Transverse colon (tissue), 4 donors: Measurements from ENCODE around the gene SIRT2. TPM values are rescaled to one million over a fixed set of nuclear protein-coding genes. Genes with fewer than 3 reads are reported as not detected.

Experiments used
- DNase-seq: peaks from one replicate; pipeline ENCODE4 v3.0.0-alpha.2; 2019
- H3K27ac ChIP-seq, 4 donors: fragments of 200-600 bp; sonication (generic); 2 replicates each; pipeline ENCODE4 v1.5.1; 2016 to 2018; ENCODE audit warnings: inconsistent platforms in 4 of 4
- H3K27me3 ChIP-seq: fragments of 200-600 bp; sonication (generic); 2 replicates; pipeline ENCODE4 v1.5.1; 2017; ENCODE audit warnings: inconsistent platforms
- H3K36me3 ChIP-seq, 4 donors: fragments of 200-600 bp; sonication (generic); 2 replicates each; pipeline ENCODE4 v1.5.1; 2017 to 2019; ENCODE audit warnings: inconsistent platforms in 4 of 4
- H3K4me1 ChIP-seq, 4 donors: fragments of 200-600 bp; sonication (generic); 2 replicates each; pipeline ENCODE4 v1.5.1; 2017 to 2020; ENCODE audit warnings: inconsistent platforms in 4 of 4
- H3K4me3 ChIP-seq, 4 donors: fragments of 200-600 bp; sonication (generic); 1 replicate in 1 of 4; 2 replicates in 3 of 4; pipeline versions ENCODE4 v1.5.1 to v1.6.1; 2017 to 2019; ENCODE audit warnings: inconsistent platforms in 4 of 4
- H3K9me3 ChIP-seq, 2 donors: fragments of 200-600 bp; sonication (generic); 2 replicates each; pipeline ENCODE4 v1.5.1; 2017 to 2019; ENCODE audit warnings: inconsistent platforms in 2 of 2
- CTCF ChIP-seq, 5 experiments: fragments of 200-600 bp in 3 of 5; fragments of 450-650 bp in 2 of 5; sonication (generic) in 3 of 5; IDR thresholded peaks; 1 replicate in 2 of 5; 2 replicates in 3 of 5; pipeline ENCODE4 v1.5.1; 2016 to 2017; ENCODE audit warnings: antibody characterized with exemption in 5 of 5, inconsistent platforms in 3 of 5, mild to moderate bottlenecking in 2 of 5, moderate library complexity in 1 of 5
- EP300 ChIP-seq: sonication (generic); formaldehyde crosslinking; IDR thresholded peaks from one replicate; pipeline ENCODE4 v1.6.1; 2017; ENCODE audit warnings: antibody characterized with exemption, low read depth
- POLR2A ChIP-seq: fragments of 450-650 bp; IDR thresholded peaks from one replicate; pipeline ENCODE4 v1.6.1; 2016; ENCODE audit warnings: antibody characterized with exemption, mild to moderate bottlenecking, moderate library complexity
- POLR2AphosphoS5 ChIP-seq, 3 donors: sonication (generic); formaldehyde crosslinking; IDR thresholded peaks; one replicate each; pipeline ENCODE4 v1.6.1; 2016; ENCODE audit warnings: antibody characterized with exemption in 3 of 3
- WGBS, 2 donors: methylation state at CpG; one replicate each; pipeline ENCODE4 v1.1.5; 2018; ENCODE audit warnings: low coverage in 1 of 2; 5-methylcytosine and 5-hydroxymethylcytosine counted together
- in situ Hi-C, 4 donors: fragments of 200-750 bp; cut with MboI; loops; one replicate each; pipeline versions ENCODE4 v1.15.0 to v1.15.1; 2017; ENCODE audit warnings: low sequenced_read_pairs in 3 of 4, low pct_ligation_motif_present in 1 of 4, low pct_unique_long_range_greater_than_20kb in 1 of 4
- intact Hi-C: fragments of 100-400 bp; cut with DNase I; formaldehyde crosslinking; loops from one replicate; pipeline ENCODE4 v1.15.1; 2023; ENCODE audit warnings: low total_unique reads
- total RNA-seq, 4 donors: library from RNA; depleted of rRNA; stranded (reverse); fragments of >200 nt; gene quantifications; one replicate each; pipeline ENCODE4 v1.1.0, GENCODE V29; 2016

Gene SIRT2
- total RNA-seq, 4 donors from 2014 or later, result 56.3 to 128 (median 64.2) TPM

- in situ Hi-C loops (loop anchor here in 1 of 4 donors (10.0 kb wide), 1 partner anchor 150 kb away; the partner anchor contains the start of gene CAPN12), intact Hi-C loops (no loop called here)
- no peaks in the 10 kb centered on the region for H3K9me3 ChIP-seq
- no peak overlapping the region for H3K4me3 ChIP-seq
- peaks cover 7 to 13% (median 10%) of the 10 kb centered on the region in 4 donors for H3K4me1 ChIP-seq
- WGBS, 2 donors, result 71 to 77% methylated on average over 6 to 9 of the region's 9 CpGs
- H3K27ac ChIP-seq, result no peak overlapping the region
- TF ChIP-seq POLR2AphosphoS5 (IDR thresholded peaks at IDR 0.05) (no peak), POLR2A (no peak), CTCF (IDR thresholded peaks at IDR 0.05) (no peak), EP300 (no peak)
- DNase-seq, result no peak
- peaks cover 0 to 2% (median 0%) of the 10 kb centered on the region in 4 donors for H3K36me3 ChIP-seq
- H3K27me3 ChIP-seq, result no peaks in the 10 kb centered on the region
Measured at GRCh38 chr19:38894968-38895367, 4.5 kb downstream of the SIRT2 start.

DNA sequence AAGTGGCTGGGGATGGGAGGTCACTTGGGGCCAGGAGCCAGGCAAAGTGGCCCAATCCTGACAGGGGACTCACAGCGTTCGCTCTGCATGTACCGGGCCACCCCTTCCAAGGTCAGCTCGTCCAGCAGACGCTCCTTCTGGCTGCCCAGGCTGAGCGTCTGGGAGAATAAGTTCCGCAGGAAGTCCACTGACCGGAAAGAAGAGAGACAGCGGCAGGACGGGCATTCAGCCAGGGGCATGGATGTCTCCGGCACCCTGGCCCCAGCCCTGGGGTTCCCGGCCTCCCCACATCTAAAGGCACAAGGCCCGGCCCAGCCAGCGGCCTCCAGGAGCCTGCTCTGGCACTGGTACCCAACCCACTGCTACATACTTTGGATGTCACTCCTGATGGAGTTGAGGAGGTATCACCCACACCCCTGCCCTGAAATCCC is 6.1 kb downstream of the SIRT2 start:
- in situ Hi-C loops (loop anchor here in 1 of 4 donors (10.0 kb wide), 1 partner anchor 149 kb away; the partner anchor contains the start of gene CAPN12), intact Hi-C loops (no loop called here)
- Histone ChIP-seq H3K36me3 (peaks cover 0 to 18% (median 7%) of the 10 kb centered on the region in 4 donors), H3K27ac (no peak overlapping the region), H3K9me3 (no peaks in the 10 kb centered on the region), H3K27me3 (no peaks in the 10 kb centered on the region), H3K4me1 (peaks cover 3 to 6% (median 5%) of the 10 kb centered on the region in 4 donors), H3K4me3 (no peak overlapping the region)
- DNase-seq, result no peak
- WGBS, 2 donors, result 93% methylated on average over 14 of the region's 14 CpGs; no CpG with 5 or more reads in 1 of the 2 donors
- no peak for TF ChIP-seq EP300
- no peak for TF ChIP-seq POLR2A
- TF ChIP-seq POLR2AphosphoS5 (IDR thresholded peaks at IDR 0.05), result no peak
- TF ChIP-seq CTCF (IDR thresholded peaks at IDR 0.05), result no peak

DNA sequence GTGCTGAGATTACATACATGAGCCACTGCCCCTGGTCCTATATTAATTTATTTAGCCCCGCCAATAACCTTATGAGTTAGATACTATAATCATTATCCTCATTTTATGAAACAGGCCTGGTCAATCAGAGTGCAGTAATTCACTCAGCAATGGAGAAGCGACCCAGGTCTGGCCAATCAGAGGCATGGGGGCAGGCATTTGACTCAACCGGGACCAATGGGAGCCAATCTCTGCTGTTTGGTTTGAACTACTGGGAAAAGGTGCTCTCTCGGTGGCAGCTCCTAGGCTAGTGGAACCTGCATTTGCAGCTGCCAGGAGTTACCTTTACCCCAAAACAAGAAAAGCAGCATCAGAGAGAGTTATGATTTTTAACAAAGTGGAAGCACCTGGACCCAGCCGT is 6.6 kb downstream of the SIRT2 start:
- Histone ChIP-seq H3K36me3 (peaks cover 0 to 20% (median 8%) of the 10 kb centered on the region in 4 donors), H3K4me1 (peaks cover 0 to 1% (median under 1%) of the 10 kb centered on the region in 4 donors), H3K27me3 (no peaks in the 10 kb centered on the region), H3K27ac (no peak overlapping the region), H3K9me3 (no peaks in the 10 kb centered on the region), H3K4me3 (no peak overlapping the region)
- WGBS, 2 donors, result 60 to 86% methylated on average over 1 to 5 of the region's 5 CpGs
- no peak for DNase-seq
- in situ Hi-C loops, result loop anchor here in 1 of 4 donors (10.0 kb wide), 1 partner anchor 148 kb away; the partner anchor contains the start of gene CAPN12
- intact Hi-C loops, result no loop called here
- no peak for TF ChIP-seq POLR2A
- TF ChIP-seq POLR2AphosphoS5 (IDR thresholded peaks at IDR 0.05), result no peak
- TF ChIP-seq CTCF (IDR thresholded peaks at IDR 0.05), result no peak
- TF ChIP-seq EP300, result no peak

DNA sequence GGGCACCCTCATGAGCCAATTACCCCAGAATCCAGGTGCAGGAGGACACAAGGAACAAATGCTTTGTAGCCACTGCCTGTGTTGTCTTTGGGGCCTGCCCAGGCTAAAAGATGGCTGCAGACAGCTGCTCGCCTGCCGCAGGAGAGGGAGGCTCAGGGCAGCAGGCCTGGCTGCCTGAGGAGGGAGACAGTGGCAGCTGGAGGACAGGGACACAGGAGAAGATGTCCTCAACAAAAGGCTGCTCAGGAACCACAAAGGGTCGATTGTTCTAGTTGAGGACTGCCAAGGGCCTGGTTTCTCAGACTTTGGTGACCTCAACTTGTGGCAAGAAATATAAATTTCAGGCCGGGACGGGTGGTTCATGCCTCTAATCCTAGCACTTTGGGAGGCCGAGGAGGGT is 7.6 kb downstream of the SIRT2 start:
- Histone ChIP-seq H3K27me3 (no peaks in the 10 kb centered on the region), H3K4me3 (no peak overlapping the region), H3K9me3 (no peaks in the 10 kb centered on the region), H3K27ac (no peak overlapping the region), H3K4me1 (no peaks in the 10 kb centered on the region), H3K36me3 (peaks cover 0 to 20% (median 8%) of the 10 kb centered on the region in 4 donors)
- intact Hi-C loops, result no loop called here
- WGBS, 2 donors, result 91% methylated on average over 6 of the region's 6 CpGs; no CpG with 5 or more reads in 1 of the 2 donors
- no peak for TF ChIP-seq EP300
- no peak for TF ChIP-seq POLR2AphosphoS5 (IDR thresholded peaks at IDR 0.05)
- no peak for TF ChIP-seq CTCF (IDR thresholded peaks at IDR 0.05)
- TF ChIP-seq POLR2A, result no peak
- no peak for DNase-seq
- in situ Hi-C loops, result loop anchor here in 1 of 4 donors (10.0 kb wide), 1 partner anchor 147 kb away; the partner anchor contains the start of gene CAPN12
